GM21515 (cell line): ENCODE results near the gene PIK3C2B.
"Not testable (repeated sequence)": the region's sequence is repeated elsewhere in the genome, so short reads cannot be mapped to it uniquely, and the experiment has no call there.

Experiments used
- ATAC-seq: cut with Tn5 transposase; IDR thresholded peaks from one replicate; pipeline ENCODE4 v1.9.1; 2021; ENCODE audit not compliant: unreplicated experiment

PIK3C2B gene

DNA sequence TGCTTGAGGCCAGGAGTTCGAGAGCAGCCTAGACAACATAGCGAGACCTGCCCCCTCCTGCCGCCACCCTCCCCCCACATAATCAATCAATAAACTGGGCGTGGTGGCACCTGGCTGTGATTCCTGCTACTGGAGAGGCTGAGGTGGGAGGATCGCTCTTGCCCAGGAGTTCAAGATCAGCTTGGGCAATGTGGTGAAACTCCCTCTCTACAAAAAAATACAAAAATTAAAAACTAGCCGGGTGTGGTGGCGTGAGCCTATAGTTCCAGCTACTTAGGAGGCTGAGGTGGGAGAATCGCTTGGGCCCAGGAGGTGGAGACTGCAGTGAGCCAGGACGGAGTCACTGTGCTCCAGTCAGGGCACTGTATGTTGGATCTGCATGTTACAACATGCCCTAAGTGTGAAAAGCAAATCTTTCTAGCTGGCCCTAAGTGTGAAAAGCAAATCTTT lies 14.6 kb upstream of the PIK3C2B start:
- ATAC-seq = no peak

DNA sequence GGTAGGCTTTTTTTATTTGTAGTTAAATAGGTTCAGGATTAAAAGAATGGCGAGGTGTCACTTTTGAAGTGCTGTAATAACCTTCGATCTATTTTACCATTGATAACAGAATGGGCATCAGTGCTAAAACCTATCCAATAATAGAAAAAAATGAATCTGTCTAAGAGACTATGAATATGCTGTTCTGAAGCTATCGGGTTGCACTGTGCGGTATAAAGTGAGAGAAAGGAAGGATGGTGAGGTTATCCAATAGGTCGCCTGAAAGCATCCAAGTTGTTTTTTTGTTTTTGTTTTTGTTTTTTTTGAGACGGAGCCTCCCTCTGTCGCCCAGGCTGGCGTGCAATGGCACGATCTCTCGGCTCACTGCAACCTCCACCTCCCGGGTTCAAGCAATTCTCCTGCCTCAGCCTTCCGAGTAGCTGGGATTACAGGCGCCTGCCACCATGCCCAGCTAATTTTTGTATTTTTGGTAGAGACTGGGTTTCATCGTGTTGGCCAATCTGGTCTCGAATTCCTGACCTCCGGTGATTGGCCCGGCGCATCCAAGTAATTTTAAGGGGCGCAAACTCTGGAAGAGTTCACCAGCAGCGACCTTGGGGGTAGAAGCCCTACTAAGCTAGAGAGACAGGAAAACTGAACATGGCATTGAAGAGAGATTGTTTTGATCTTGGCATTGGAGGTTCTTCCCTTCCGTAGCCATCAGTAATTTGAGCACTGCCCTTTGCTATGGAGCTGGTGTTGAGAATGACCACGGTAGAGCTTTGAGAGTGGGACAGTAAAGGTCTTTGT lies 12.9 kb upstream of the PIK3C2B start:
- ATAC-seq = peak; percentile 15

DNA sequence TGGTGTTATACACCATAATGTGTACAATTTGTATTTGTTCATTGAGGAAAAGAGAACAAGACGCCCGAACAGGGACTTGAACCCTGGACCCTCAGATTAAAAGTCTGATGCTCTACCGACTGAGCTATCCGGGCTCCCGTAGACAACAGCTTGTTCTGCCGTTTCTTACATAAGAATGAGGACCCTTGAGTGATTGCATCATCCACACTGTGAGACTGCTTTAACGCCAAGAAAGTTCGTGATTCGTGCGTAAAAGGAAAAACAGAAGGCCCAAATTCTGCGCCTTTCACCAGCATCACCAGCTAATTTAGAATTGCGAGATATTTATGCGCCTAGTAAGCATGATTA lies 12.3 kb upstream of the PIK3C2B start:
- peak; percentile 55 for ATAC-seq

DNA sequence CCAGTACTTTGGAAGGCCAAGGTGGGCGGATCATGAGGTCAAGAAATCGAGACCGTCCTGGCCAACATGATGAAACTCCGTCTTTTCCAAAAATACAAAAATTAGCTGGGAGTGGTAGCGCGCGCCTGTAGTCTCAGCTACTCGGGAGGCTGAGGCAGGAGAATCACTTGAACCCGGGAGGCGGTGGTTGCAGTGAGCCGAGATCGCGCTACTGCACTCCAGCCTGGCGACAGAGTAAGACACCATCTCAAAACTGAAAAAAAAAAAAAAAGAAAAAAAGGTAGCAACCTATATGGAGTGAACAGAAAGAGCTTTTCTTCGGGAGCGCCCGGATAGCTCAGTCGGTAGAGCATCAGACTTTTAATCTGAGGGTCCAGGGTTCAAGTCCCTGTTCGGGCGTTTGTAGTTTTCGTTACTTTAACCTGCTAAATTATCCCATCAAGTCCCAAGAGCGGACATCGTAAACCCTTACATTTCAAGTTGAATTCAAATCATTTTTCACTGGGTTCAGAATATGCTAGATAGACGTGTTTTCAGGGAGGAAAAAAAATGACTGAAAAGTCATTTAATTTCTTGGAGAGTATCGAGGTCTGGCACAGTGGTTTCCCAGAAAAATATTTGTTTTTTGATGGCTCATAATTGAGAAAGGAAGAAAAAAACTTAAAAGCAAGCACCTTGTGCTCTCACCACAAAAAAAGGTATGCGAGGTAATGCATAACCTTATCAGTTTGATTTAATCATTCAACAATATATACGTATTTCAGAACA lies 11.8 kb upstream of the PIK3C2B start:
- ATAC-seq = peak; percentile 67

DNA sequence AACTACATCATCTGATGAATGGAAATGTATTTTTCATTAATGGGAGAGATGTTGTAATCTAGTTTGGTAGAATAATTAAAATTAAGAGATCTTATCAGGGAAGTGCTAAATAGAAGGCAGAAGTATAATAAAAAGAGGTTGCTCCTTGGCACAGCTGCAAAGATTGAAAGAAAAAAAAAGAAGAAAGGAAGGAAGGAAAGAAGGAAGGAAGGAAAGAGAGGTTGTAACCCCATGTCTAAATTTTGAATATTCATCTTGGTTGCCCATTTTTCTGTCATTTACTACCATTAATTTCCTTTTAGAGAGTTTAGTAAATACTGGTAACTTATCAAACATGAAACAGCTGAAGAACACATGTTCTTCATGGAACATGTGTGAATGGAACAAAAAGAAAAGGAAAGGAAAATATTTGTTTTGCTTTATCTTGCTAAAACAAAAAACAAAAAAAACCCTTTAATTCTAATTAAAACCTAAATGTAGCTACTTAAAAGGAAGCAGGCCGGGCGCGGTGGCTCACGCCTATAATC lies 11.1 kb upstream of the PIK3C2B start:
- ATAC-seq = no peak

DNA sequence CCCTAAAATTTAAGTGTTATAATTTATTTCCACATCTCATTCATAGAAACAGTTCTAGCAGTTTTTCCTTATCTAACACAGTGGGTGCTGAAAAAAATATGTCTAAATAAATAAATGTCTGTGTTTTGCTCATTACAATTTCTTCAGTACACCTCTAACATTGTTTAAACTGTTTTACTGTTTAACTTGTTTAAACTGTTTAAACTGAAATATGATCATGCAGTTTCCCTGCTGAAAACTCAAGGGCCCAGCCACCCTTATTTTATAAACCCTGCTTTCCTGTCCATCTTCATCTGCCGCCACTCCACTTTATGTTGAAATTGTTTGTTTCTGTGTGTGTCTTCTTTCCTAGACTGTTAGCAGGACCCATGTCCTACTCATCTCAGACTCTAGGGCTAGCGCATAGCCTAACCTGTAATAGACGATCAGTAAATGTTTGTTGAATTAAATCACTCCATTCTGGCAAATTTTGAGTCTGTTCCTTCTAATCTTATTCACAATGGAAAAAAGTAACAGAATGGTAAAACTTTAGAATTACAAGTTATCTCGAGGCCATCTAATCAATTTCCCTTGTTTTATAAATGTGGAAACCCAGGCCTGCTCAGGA lies 9.4 kb upstream of the PIK3C2B start:
- ATAC-seq = no peak

DNA sequence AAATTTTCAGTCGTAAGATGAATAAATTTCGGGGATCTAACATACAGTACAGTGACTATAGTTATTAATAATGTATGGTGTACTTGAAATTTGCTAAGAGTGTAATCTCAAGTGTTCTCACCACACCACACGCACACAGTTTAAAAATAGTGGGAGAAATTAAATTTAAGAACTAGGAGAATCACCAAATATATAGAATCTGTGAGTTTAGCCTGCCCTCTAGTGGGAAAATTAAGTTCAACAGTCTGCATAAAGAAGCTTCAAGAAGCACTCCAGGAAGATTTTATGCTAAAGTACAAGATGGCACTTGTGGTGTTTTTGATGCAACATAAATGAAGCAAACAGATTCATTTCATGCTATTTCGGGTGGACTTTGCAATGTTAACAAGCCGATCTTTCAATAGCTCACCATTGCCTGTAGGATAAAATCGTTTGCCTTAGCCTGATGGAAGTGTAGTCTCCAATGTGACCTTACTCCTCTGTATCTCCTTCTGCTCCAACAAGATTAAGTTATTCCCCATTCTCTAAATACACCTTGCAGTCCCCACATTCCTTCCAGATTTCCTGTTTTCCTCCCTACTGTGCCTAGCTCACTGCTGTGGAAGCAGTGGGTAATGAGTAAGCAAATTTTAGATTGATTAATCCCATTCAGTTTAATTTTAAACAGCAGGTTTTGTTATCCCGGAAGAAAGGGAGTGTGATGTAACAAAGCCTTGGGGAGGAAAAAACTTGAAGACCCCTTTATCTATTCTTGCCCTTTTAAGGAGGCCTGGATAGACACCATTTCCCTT lies 8.7 kb upstream of the PIK3C2B start:
- no peak for ATAC-seq

DNA sequence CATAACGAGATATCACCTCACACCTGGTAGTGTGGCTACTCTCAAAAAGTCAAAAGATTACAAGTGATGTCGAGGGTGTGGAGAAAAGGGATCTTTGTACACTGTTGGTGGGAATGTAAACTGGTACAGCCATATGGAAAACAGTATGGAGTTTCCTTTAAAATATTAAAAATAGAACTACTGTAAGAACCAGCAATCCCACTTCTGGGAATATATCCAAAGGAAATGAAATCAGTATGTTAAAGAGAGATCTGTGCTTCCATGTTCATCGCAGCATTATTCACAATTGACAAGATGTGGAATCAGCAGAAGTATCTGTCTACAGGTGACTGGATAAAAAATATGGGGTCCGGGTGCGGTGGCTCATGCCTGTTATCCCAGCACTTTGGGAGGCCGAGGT lies 7.6 kb upstream of the PIK3C2B start:
- no peak for ATAC-seq

DNA sequence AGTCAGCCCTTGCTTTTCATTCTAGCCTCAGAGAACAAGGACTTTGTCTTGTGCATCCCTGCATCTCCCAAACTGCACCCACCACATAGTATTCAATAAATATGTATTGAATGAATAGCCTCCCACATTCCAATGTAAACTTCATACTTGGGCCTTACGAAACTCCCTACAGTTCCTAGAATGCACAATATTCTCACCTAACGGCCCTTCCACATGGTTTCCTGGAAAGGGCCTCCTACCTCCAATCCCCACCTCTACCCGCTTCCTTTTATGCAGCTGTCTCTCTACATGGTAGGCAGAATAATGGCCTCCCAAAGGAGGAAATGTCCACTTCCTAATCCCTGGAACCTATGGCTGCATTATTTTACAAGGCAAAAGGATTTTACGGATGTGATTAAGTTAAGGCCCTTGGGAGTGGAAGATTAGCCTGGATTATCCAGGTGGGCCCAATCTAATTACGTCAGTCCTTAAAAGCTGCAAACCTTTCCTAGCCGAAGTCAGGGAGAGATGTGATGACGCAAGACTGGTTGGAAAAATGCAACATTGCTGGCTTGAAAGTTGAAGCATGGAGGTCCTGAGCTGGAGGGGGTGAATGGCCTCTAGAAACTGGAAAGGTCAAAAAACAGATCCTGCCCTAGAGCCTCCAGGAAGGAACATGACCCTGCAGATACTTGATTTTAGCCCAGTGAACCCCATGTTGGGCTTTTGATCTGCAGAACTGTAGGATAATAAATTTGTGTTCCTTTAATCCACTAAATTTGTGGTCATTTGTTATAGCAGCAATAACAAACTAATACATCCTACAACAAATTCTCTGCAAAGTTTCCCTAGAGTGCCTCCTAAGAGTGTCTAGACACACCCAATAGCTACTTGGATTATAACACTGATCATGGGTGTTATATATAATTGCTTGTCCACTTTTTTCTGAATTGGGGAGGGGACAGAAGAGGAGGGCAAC lies 5.2 kb upstream of the PIK3C2B start:
- no peak for ATAC-seq

DNA sequence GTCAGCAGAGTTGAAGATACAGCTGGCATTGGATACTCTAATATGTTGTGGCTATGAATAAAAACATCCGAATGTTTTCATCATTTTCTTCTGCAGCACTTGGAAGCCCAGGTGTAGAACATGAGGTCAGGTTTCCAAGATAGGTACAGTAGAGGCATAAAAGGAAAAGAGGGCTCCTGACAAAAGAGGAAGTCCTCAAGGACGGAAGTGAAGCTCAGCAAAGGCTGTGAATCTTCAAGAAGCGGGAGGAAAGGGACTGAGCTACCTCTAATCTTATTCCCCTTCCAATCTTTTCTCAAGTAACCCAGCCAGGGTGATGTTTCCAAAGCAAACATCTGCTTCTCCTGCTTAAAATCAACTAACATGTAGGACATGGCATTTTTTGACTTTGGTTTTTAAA lies 4.4 kb upstream of the PIK3C2B start:
- ATAC-seq = no peak

DNA sequence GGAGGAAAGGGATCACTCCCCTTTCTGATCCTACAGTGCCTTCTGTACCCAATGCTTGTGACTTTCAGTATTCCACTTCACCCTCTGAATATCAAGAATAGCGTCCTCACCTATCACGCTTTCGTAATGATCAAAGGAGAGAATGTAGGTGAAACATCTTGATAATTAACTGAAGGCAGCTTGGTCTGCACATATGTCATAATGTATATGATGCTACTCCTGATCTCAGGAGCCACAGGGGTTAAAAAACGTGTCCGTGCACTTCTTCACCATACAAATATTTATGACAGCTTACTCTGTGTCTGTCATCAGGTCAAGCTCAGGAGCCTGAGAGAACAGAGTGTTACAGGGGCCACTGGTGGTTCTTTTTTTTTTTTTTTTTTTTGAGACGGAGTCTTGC lies 1.2 kb upstream of the PIK3C2B start:
- ATAC-seq = no peak

DNA sequence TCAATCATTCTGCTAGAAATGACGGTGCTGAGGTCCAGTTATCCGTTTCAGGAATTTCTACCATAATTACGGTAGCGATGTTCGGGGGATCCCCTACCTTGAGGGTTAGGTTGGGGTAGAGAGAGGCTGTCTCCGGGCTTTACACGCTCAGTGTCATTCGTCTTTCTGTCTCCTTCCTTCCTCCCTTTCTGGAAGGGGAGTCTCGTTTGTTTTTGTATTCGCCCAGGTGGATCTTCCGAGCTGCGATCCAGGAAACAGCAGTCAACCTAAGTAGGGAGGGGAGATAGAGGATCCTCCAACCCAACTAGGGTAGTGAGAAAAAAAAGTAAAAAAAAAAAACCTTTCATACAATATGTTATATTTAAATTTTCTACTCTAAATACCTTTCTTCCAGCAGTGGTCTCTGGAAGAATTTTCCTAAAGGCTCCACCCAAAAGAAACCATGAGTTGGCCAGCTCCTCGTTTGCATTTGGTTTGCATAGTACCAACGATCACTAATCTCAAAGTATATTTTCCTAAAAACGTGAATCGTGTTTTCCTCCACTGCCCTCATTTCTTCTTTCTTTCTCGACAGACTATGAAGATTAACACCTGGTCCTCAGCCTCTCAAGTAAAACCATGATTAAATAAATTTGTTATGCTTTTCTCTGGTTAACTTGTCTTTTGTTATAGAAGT lies 611 bp upstream of the PIK3C2B start:
- peak; percentile 38 for ATAC-seq

DNA sequence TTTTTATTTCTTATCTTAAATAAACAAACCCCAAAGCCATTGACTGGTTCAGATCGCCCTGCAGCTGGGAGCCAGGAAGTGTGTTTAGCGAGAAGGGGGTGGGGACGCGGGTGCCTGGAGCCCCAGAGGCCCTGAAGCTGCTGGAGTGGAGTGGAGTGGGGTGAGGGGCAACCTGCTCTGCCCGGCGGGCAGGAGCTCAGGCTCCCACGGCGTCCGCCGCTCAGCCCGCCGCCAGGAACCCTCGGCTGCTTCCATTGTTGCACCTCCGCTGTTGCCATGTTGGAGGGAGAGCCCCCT lies 673 bp downstream of the PIK3C2B start:
- ATAC-seq = peak; percentile 27

DNA sequence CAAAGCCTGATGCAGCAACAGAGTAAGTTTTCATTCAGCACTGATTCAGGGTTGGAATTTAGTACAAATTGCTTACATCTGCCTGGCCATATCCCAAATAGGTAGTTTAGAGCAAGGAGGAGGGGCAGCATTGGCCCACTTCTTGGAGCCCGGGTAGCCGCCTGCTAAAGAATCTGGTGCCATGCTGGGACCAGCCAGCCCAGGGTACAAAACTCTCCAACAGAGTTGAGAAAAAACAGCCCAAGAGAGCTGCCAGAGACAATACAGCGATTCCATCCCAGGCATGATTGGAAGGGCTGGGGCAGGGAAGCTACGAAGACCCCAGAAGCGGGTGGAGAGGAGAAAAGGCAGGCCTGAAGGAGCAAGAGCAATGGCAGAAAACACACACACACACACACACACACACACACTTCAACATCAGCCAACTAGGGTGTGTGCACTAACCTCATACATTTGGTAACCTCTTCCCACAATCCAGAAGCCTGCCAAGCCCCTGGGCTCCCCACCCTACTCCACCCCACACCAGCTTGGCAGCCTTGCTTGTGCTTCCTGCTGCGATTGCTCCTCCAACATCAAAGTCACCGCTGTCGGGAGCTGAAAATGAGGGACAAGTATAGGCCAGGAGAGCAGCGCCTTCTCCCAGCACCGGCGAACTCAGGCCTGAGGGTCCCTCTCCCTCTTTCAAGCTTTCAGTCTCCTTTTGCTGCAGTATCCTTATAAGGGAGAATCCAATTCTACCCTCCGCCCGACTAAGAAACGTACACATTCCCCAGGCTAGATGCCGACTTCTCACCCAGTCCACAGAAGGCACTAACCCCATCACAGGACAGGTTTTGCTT lies 1.2 kb downstream of the PIK3C2B start:
- ATAC-seq = no peak

DNA sequence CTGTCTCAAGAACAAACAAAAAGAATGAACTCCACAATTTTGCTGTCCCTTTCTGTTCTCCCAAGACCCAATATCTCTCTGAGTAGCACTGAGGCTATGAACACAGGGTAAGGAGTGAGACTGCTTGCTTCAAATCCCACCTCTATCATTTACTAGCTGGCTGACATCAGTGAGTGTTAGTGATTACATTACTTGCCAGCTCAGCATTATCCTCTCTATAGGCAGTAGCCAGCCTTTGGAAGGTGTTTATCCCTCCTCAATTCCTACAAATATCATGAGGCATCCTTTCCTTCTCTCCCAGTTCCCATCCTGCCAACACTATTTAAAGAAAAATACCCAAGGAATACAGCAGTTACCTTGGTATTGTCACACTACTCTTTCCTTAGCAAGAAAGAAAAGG lies 3.0 kb downstream of the PIK3C2B start:
- ATAC-seq = no peak

DNA sequence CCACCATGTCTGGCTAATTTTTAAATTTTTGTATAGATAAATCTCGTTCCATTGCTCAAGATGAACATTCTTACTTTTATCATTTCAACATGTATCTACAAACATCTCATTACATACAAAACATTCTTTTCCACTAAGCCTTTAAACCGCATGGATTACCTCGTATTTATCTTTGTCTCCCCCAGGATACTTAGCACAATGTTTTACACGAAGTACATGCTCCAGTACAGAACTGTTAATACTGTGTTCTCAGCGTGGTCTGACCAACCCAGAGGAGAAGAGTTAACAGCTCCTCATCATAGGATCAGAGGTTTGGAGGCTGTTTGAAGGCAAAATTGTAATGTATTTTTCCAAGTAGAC lies 7.4 kb downstream of the PIK3C2B start:
- ATAC-seq = no peak

DNA sequence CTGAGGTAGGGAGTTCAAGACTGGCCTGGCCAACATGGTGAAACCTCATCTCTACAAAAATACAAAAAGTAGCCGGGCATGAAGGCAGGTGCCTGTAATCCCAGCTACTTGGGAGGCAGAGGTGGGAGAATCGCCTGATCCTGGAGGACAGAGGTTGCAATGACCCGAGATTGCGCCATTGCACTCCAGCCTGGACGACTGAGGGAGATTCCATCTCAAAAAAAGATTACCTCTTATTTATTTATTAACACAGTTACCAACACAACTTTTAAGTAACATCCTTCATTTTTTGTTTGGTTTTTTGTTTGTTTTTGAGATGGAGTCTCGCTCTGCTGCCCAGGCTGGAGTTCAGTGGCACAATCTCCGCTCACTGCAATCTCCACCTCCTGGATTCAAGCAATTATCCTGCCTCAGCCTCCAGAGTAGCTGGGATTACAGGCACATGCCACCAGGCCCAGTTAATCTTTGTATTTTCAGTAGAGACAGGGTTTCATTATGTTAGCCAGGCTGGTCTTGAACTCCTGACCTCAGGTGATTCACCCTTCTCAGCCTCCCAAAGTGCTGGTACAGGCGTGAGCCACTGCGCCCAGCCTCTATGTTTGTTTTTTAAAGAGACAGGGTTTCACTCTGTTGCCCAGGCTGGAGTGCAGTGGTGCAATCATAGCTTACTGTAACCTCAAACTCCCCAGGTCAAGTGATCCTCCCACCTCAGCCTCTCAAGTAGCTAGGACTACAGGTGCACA lies 7.9 kb downstream of the PIK3C2B start:
- ATAC-seq = not testable (repeated sequence)

DNA sequence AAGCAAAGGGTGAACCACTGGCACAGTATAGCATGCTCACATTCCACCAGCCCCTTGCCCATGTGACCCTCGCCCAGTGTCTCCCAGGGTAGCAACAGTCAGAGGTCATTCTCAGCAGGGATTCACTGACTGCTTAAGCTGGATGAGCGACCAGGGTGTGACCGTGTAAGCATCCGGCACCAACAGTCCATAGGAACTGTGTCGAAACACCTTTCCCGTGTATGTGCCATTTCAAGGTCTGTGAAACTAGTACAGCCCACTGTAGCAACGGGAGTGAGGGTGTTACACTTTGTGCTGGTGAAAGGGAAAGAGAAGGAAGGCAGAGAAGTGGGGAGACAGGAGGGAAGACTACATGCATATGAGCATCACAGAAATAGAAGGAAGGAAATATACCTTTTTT lies 10.8 kb downstream of the PIK3C2B start:
- no peak for ATAC-seq
